NCI-H1417 (cell line): ENCODE data around the gene LRRD1.
"Not testable (repeated sequence)": the region's sequence is repeated elsewhere in the genome, so short reads cannot be mapped to it uniquely, and the experiment has no call there.

Source experiments
- DNase-seq, 3 experiments: peaks; one replicate each; lab custom pipeline; 2025; lab: John Stamatoyannopoulos, UW

Gene LRRD1

GRCh38 chr7:92141161-92141560 lies 37.8 kb downstream of the LRRD1 start:
- DNase-seq: no peak

GRCh38 chr7:92137557-92137956 lies 41.4 kb downstream of the LRRD1 start:
- DNase-seq: no peak

GRCh38 chr7:92135052-92135889 lies 43.7 kb downstream of the LRRD1 start:
- DNase-seq: peak in 2 of 3 experiments; percentile 48 to 86

GRCh38 chr7:92134271-92135051 lies 44.5 kb downstream of the LRRD1 start, which contains the start of gene CYP51A1:
TSS of gene CYP51A1 (minus strand) at chr7:92134477. CDS start at chr7:92134364, 113 bp downstream.
- DNase-seq: peak; percentile 96 to 100 (median 99)

- peak; percentile 53 to 94 (median 92) for DNase-seq
Observed at GRCh38 chr7:92133737-92134270, 45.1 kb downstream of the LRRD1 start.

- DNase-seq: peak in 1 of 3 experiments; percentile 64
Observed at GRCh38 chr7:92133133-92133736, 45.7 kb downstream of the LRRD1 start.

- no peak for DNase-seq
Observed at GRCh38 chr7:92131764-92132330, 47.1 kb downstream of the LRRD1 start.

- DNase-seq: no peak
Observed at GRCh38 chr7:92131093-92131492, 47.8 kb downstream of the LRRD1 start.

- DNase-seq: no peak
Observed at GRCh38 chr7:92121681-92122080, 57.3 kb downstream of the LRRD1 start.

- no peak for DNase-seq
Observed at GRCh38 chr7:92119213-92119759, 59.7 kb downstream of the LRRD1 start.

- DNase-seq: no peak
Observed at GRCh38 chr7:92116949-92117348, 62.0 kb downstream of the LRRD1 start.

- DNase-seq: peak in 1 of 3 experiments; percentile 32
Observed at GRCh38 chr7:92115821-92116220, 63.1 kb downstream of the LRRD1 start.

- no peak for DNase-seq
Observed at GRCh38 chr7:92110857-92111256, 68.1 kb downstream of the LRRD1 start.

- DNase-seq: no peak
Observed at GRCh38 chr7:92108821-92109220, 70.1 kb downstream of the LRRD1 start.

- not testable (repeated sequence) for DNase-seq
Observed at GRCh38 chr7:92102862-92103261, 76.1 kb downstream of the LRRD1 start.

GRCh38 chr7:92100534-92100933 lies 78.4 kb downstream of the LRRD1 start:
- no peak for DNase-seq

- no peak for DNase-seq
Observed at GRCh38 chr7:92095380-92095779, 83.6 kb downstream of the LRRD1 start.
